ENCODE measurements around the gene RANBP2. TPM values are rescaled to one million over a fixed set of nuclear protein-coding genes. Genes with fewer than 3 reads are reported as not detected.

RANBP2 gene
- total RNA-seq, 1 experiment from 2014 or later = 90.4 TPM

GRCh38 chr2:108787216-108787541 lies 67.9 kb downstream of the RANBP2 start:
- POLR2A ChIA-PET = no interaction called here

GRCh38 chr2:108803045-108803736 lies 83.9 kb downstream of the RANBP2 start:
- no peak overlapping the region for H3K27ac Mint-ChIP-seq
- 0 out of 2 replicates have a peak, but pooled peaks have one; percentile 33 for TF ChIP-seq ZNF121 (CRISPR knock-in tag; IDR thresholded peaks at IDR 0.05)
- TF ChIP-seq AR (CRISPR knock-in tag; IDR thresholded peaks at IDR 0.05) = no peak
- H3K4me1 Mint-ChIP-seq = no peaks in the 10 kb centered on the region
- H3K36me3 Mint-ChIP-seq = peaks cover 60% of the 10 kb centered on the region
- ChIA-PET POLR2A (no interaction called here), CTCF (no interaction called here)
- H3K9me3 Mint-ChIP-seq = peaks cover 9% of the 10 kb centered on the region
- H3K4me3 Mint-ChIP-seq = no peak overlapping the region
- ATAC-seq (no peak), DNase-seq (ENCODE audit: low spot score) (no peak)
- H3K27me3 Mint-ChIP-seq (ENCODE audit: low read depth) = no peaks in the 10 kb centered on the region

More at GRCh38 chr2:108787216-108787541, 67.9 kb downstream of the RANBP2 start:
- DNase-seq (ENCODE audit: low spot score) (no peak), ATAC-seq (no peak)
- Mint-ChIP-seq H3K27me3 (ENCODE audit: low read depth) (no peaks in the 10 kb centered on the region), H3K4me1 (peaks cover 14% of the 10 kb centered on the region), H3K4me3 (peak overlapping the region; percentile 98), H3K27ac (peak overlapping the region; percentile 68), H3K36me3 (peaks cover 36% of the 10 kb centered on the region), H3K9me3 (no peaks in the 10 kb centered on the region)
- CTCF ChIA-PET = no interaction called here
- TF ChIP-seq NR3C1 (CRISPR knock-in tag; conservative IDR thresholded peaks at IDR 0.05; ENCODE audit: low read depth) (no peak), PRRX2 (CRISPR knock-in tag; IDR thresholded peaks at IDR 0.05) (no peak), ZNF263 (CRISPR knock-in tag; IDR thresholded peaks at IDR 0.05; ENCODE audit: low read depth) (no peak), OVOL2 (CRISPR knock-in tag; IDR thresholded peaks at IDR 0.05; ENCODE audit: borderline replicate concordance) (no peak), IRF2 (CRISPR knock-in tag; IDR thresholded peaks at IDR 0.05; ENCODE audit: borderline replicate concordance, low read depth) (no peak), ZNF423 (CRISPR knock-in tag; IDR thresholded peaks at IDR 0.05) (no peak), ZMAT4 (CRISPR knock-in tag; IDR thresholded peaks at IDR 0.05) (no peak), ZNF138 (CRISPR knock-in tag; conservative IDR thresholded peaks at IDR 0.05) (no peak), JUN (CRISPR knock-in tag; IDR thresholded peaks at IDR 0.05) (no peak), ZNF425 (CRISPR knock-in tag; conservative IDR thresholded peaks at IDR 0.05) (no peak), ELF4 (CRISPR knock-in tag; IDR thresholded peaks at IDR 0.05; ENCODE audit: low read depth) (no peak), PREB (CRISPR knock-in tag; IDR thresholded peaks at IDR 0.05; ENCODE audit: borderline replicate concordance) (no peak), TCF7 (CRISPR knock-in tag; IDR thresholded peaks at IDR 0.05; ENCODE audit: low read depth) (no peak), MYBL2 (CRISPR knock-in tag; IDR thresholded peaks at IDR 0.05) (no peak)

GRCh38 chr2:108805032-108805431 lies 85.8 kb downstream of the RANBP2 start:
- DNase-seq (ENCODE audit: low spot score) = no peak
- peaks cover 60% of the 10 kb centered on the region for H3K36me3 Mint-ChIP-seq
- peaks cover 27% of the 10 kb centered on the region for H3K9me3 Mint-ChIP-seq
- H3K27me3 Mint-ChIP-seq (ENCODE audit: low read depth) = no peaks in the 10 kb centered on the region
- H3K27ac Mint-ChIP-seq = no peak overlapping the region
- no peak overlapping the region for H3K4me3 Mint-ChIP-seq
- ChIA-PET CTCF (no interaction called here), POLR2A (no interaction called here)
- ATAC-seq = no peak
- no peaks in the 10 kb centered on the region for H3K4me1 Mint-ChIP-seq
- TF ChIP-seq E2F1 (CRISPR knock-in tag; IDR thresholded peaks at IDR 0.05) (no peak), PRDM15 (CRISPR knock-in tag; IDR thresholded peaks at IDR 0.05) (no peak), FOXP1 (CRISPR knock-in tag; IDR thresholded peaks at IDR 0.05; ENCODE audit: borderline replicate concordance) (no peak), ZNF671 (CRISPR knock-in tag; IDR thresholded peaks at IDR 0.05) (no peak), ATF1 (CRISPR knock-in tag; IDR thresholded peaks at IDR 0.05) (no peak), GABPB1 (CRISPR knock-in tag; IDR thresholded peaks at IDR 0.05) (no peak)
